ENCODE data around the gene ANO1.

Gene ANO1

GRCh38 chr11:70153133-70153727 is 75.1 kb downstream of the ANO1 start:
- H3K9ac ChIP-seq (ENCODE audit: low read length in 2 of 2), result no peak overlapping the region
- no peak overlapping the region for H3K27ac ChIP-seq (ENCODE audit: low read length)
- no peaks in the 10 kb centered on the region for H3K4me1 ChIP-seq (ENCODE audit: control insufficient read depth, insufficient read depth, low read length)
- H3K4me3 ChIP-seq (ENCODE audit: low read length in 2 of 2), result no peak overlapping the region
- H3K36me3 ChIP-seq (ENCODE audit: control insufficient read depth in 2 of 2, insufficient read depth in 2 of 2, low read length in 2 of 2), result no peaks in the 10 kb centered on the region
- no peaks in the 10 kb centered on the region for H3K9me3 ChIP-seq (ENCODE audit: control insufficient read depth in 2 of 2, low read length in 2 of 2)
- no peaks in the 10 kb centered on the region for H3K27me3 ChIP-seq (ENCODE audit: control insufficient read depth in 1 of 2, insufficient read depth in 2 of 2, low read length in 2 of 2)

DNA sequence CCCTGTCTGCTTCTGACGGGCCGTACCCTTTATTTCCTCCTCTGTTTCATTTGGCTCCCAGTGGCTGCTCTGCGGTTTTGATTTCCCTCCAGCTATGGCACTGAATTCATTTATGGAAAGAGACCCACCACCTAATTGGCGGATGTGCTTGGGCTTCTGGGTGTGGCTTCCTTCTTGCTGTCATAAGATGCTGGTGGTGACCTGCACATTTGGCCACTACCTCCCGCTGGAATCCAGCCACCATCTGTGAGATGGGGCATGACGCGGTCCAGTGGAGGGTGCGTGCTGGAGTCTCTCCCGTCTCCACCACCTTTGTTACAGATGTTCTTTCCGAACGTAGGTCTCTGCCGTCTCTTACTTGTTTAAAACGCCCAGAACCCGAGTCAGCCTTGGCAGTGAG is 77.3 kb downstream of the ANO1 start:
- Histone ChIP-seq H3K4me1 (ENCODE audit: control insufficient read depth, insufficient read depth, low read length) (peaks cover 3% of the 10 kb centered on the region), H3K9ac (ENCODE audit: low read length in 2 of 2) (no peak overlapping the region), H3K27ac (ENCODE audit: low read length) (no peak overlapping the region), H3K27me3 (ENCODE audit: control insufficient read depth in 1 of 2, insufficient read depth in 2 of 2, low read length in 2 of 2) (no peaks in the 10 kb centered on the region), H3K4me3 (ENCODE audit: low read length in 2 of 2) (no peak overlapping the region), H3K9me3 (ENCODE audit: control insufficient read depth in 2 of 2, low read length in 2 of 2) (peaks cover 0 to 4% of the 10 kb centered on the region in 2 donors), H3K36me3 (ENCODE audit: control insufficient read depth in 2 of 2, insufficient read depth in 2 of 2, low read length in 2 of 2) (no peaks in the 10 kb centered on the region)

DNA sequence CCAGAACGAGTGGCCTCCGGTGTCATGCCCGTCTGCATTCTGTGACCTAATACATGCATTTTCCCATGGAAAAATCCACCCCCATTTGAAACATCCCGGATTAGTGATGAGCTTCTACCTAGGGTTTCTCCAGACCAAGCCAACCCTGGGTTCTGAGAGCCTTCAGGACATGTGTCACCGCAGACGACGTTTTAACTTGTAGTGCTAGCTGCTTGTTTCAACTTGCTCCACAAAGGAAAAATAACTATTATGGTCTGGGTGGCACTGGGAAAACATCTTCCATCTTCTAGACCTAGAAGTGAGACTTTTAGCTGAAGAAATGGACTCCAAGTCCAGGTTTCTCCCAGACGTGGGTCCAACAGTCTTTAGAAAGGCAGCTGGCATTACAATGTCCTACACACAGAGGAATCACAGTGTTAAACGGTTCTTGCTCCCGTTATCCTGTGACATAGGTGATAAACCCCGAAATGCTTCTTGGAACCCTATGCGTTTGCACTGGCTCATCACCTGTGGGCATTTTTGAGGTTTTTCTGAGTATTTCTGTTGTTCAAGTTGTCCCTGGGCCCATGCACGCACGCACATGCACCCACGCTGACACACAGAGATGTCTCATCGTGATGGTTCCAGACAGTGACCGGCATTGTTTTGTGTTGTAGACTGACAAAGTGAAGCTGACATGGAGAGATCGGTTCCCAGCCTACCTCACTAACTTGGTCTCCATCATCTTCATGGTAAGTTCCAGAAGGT is 78.3 kb downstream of the ANO1 start:
- Histone ChIP-seq H3K27ac (ENCODE audit: low read length) (no peak overlapping the region), H3K9me3 (ENCODE audit: control insufficient read depth in 2 of 2, low read length in 2 of 2) (peaks cover 0 to 4% of the 10 kb centered on the region in 2 donors), H3K36me3 (ENCODE audit: control insufficient read depth in 2 of 2, insufficient read depth in 2 of 2, low read length in 2 of 2) (no peaks in the 10 kb centered on the region), H3K4me3 (ENCODE audit: low read length in 2 of 2) (no peak overlapping the region), H3K4me1 (ENCODE audit: control insufficient read depth, insufficient read depth, low read length) (peaks cover 3% of the 10 kb centered on the region), H3K27me3 (ENCODE audit: control insufficient read depth in 1 of 2, insufficient read depth in 2 of 2, low read length in 2 of 2) (peaks cover 0 to 2% of the 10 kb centered on the region in 2 donors), H3K9ac (ENCODE audit: low read length in 2 of 2) (no peak overlapping the region)

GRCh38 chr11:70158201-70158600 is 80.1 kb downstream of the ANO1 start:
- Histone ChIP-seq H3K4me1 (ENCODE audit: control insufficient read depth, insufficient read depth, low read length) (peaks cover 3% of the 10 kb centered on the region), H3K27ac (ENCODE audit: low read length) (no peak overlapping the region), H3K36me3 (ENCODE audit: control insufficient read depth in 2 of 2, insufficient read depth in 2 of 2, low read length in 2 of 2) (no peaks in the 10 kb centered on the region), H3K27me3 (ENCODE audit: control insufficient read depth in 1 of 2, insufficient read depth in 2 of 2, low read length in 2 of 2) (peaks cover 0 to 2% of the 10 kb centered on the region in 2 donors), H3K4me3 (ENCODE audit: low read length in 2 of 2) (no peak overlapping the region), H3K9ac (ENCODE audit: low read length in 2 of 2) (no peak overlapping the region), H3K9me3 (ENCODE audit: control insufficient read depth in 2 of 2, low read length in 2 of 2) (peaks cover 0 to 4% of the 10 kb centered on the region in 2 donors)

DNA sequence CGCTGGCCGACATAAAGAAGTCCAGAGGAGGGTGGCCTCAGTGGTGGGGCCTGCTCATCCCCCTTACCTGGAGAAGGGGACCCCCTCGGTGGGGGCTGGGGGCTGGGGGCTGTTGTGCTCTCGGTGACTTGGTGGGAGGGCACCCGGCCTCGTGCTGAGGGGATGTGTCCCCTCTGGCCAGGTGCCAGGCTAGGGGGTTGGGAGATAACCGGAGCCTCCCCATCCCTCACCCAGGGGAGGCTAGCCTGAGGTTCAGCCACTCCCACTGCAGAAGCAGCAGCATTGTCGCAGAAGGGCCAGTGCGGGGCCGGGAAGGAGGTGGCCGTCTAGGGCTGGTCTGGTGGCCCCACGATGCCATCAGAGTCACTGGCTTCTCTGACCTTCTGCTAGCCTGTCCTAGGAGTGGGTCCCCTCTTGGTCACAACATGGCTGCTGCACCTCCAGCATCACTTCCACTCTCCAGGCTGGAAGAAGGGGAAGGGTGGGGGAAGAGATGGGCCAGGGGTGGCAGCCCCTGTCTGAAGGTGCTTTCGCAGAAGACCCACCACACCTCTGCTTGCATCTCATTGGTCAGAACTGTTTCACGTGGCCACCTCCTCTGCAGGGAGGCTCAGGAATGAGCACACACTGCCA is 80.8 kb downstream of the ANO1 start:
- no peak overlapping the region for H3K4me3 ChIP-seq (ENCODE audit: low read length in 2 of 2)
- peaks cover 3% of the 10 kb centered on the region for H3K4me1 ChIP-seq (ENCODE audit: control insufficient read depth, insufficient read depth, low read length)
- peaks cover 0 to 2% of the 10 kb centered on the region in 2 donors for H3K27me3 ChIP-seq (ENCODE audit: control insufficient read depth in 1 of 2, insufficient read depth in 2 of 2, low read length in 2 of 2)
- no peak overlapping the region for H3K9ac ChIP-seq (ENCODE audit: low read length in 2 of 2)
- no peaks in the 10 kb centered on the region for H3K36me3 ChIP-seq (ENCODE audit: control insufficient read depth in 2 of 2, insufficient read depth in 2 of 2, low read length in 2 of 2)
- no peak overlapping the region for H3K27ac ChIP-seq (ENCODE audit: low read length)
- peaks cover 0 to 4% of the 10 kb centered on the region in 2 donors for H3K9me3 ChIP-seq (ENCODE audit: control insufficient read depth in 2 of 2, low read length in 2 of 2)

DNA sequence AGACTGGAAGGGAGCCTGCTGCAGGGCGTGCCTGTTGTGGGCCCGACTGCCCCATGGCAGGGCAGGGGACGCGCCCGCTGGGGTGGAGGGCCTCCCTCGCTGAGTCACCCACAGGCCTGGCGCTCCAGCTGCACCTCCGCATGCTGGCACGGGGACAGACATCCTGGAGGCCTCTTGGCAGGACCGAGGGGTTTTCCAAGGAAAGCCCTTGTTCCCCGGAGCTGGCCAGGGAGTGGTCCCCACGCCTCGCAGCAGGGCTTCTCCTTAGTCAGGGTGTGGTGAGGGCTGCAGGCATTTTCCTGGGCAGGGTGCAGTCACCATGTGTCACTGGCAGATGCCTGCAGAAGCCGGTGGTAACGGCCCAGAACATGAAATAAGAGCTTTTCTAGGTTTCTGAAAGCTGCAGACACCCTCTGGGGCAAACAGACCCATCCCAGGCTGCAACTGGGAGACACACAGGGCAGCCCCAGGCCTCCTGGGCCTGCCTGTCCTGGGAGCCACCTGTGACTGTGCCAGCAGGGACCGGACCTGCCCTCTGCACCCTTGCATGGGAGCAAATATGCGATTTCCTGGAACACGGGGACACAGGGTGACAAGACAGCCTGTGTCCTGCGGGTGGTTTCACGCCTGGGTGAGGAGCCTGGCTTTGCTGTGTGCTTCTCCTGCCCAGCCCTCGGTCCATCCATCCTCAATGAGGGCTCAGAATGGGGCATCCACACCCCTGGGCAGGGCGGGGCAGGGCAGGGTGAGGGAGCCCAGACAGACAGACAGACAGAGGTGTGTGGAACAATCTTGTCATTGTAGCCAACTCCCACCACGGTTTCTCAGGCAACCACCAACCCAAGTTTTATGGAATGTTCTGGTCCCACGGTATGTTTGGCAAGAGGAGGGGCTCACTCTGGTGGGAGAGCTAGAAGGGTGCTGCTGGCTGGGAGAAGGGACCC is 81.8 kb downstream of the ANO1 start:
- Histone ChIP-seq H3K4me3 (ENCODE audit: low read length in 2 of 2) (no peak overlapping the region), H3K4me1 (ENCODE audit: control insufficient read depth, insufficient read depth, low read length) (peaks cover 3% of the 10 kb centered on the region), H3K36me3 (ENCODE audit: control insufficient read depth in 2 of 2, insufficient read depth in 2 of 2, low read length in 2 of 2) (no peaks in the 10 kb centered on the region), H3K27ac (ENCODE audit: low read length) (no peak overlapping the region), H3K9ac (ENCODE audit: low read length in 2 of 2) (no peak overlapping the region), H3K27me3 (ENCODE audit: control insufficient read depth in 1 of 2, insufficient read depth in 2 of 2, low read length in 2 of 2) (peaks cover 0 to 2% of the 10 kb centered on the region in 2 donors), H3K9me3 (ENCODE audit: control insufficient read depth in 2 of 2, low read length in 2 of 2) (peaks cover 0 to 4% of the 10 kb centered on the region in 2 donors)

DNA sequence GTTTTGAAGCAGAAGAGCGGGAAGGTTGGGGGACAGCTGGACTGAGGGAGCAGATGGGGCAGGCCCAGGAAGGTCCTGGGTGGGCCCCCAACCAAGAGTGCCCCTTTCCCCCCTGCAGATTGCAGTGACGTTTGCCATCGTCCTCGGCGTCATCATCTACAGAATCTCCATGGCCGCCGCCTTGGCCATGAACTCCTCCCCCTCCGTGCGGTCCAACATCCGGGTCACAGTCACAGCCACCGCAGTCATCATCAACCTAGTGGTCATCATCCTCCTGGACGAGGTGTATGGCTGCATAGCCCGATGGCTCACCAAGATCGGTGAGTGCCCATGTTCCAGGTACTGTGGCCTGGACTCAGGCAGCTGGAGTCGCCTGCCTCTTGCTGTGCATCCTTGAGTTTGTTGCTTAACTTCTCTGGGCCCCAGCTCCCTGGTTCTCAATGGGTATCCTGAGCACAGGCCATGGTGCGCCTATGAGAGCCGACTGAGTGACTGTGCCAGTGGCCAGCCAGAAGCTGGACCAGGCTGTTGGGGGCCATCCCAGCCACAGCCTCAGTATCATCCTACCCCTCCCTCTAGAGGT is 83.0 kb downstream of the ANO1 start:
- Histone ChIP-seq H3K4me1 (ENCODE audit: control insufficient read depth, insufficient read depth, low read length) (peaks cover 3% of the 10 kb centered on the region), H3K36me3 (ENCODE audit: control insufficient read depth in 2 of 2, insufficient read depth in 2 of 2, low read length in 2 of 2) (no peaks in the 10 kb centered on the region), H3K4me3 (ENCODE audit: low read length in 2 of 2) (no peak overlapping the region), H3K27ac (ENCODE audit: low read length) (no peak overlapping the region), H3K9me3 (ENCODE audit: control insufficient read depth in 2 of 2, low read length in 2 of 2) (peaks cover 0 to 4% of the 10 kb centered on the region in 2 donors), H3K27me3 (ENCODE audit: control insufficient read depth in 1 of 2, insufficient read depth in 2 of 2, low read length in 2 of 2) (peaks cover 0 to 2% of the 10 kb centered on the region in 2 donors), H3K9ac (ENCODE audit: low read length in 2 of 2) (no peak overlapping the region)

DNA sequence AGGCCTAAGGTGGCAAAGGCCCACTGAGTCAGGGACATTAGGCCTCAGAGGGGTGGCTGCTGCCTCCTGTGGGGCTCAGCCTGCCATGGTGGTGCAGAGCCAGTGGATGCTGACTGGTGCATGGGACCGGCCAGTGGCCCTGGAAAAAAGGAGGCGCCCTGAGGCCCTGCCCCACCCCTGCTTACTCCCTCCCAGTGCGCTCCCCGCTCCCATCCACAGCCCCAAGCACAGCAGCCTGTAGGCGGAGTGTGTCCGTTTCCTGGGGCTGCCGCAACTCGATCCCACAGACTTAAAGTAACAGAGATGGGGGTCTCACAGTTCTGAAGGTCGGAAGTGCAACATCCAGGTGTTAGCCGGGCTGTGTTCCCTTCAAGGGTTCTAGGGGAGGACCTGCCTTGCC is 86.6 kb downstream of the ANO1 start:
- H3K4me1 ChIP-seq (ENCODE audit: control insufficient read depth, insufficient read depth, low read length), result peaks cover 3% of the 10 kb centered on the region
- H3K4me3 ChIP-seq (ENCODE audit: low read length in 2 of 2), result no peak overlapping the region
- H3K9ac ChIP-seq (ENCODE audit: low read length in 2 of 2), result no peak overlapping the region
- H3K9me3 ChIP-seq (ENCODE audit: control insufficient read depth in 2 of 2, low read length in 2 of 2), result no peaks in the 10 kb centered on the region
- H3K36me3 ChIP-seq (ENCODE audit: control insufficient read depth in 2 of 2, insufficient read depth in 2 of 2, low read length in 2 of 2), result no peaks in the 10 kb centered on the region
- no peak overlapping the region for H3K27ac ChIP-seq (ENCODE audit: low read length)
- peaks cover 6 to 9% of the 10 kb centered on the region in 2 donors for H3K27me3 ChIP-seq (ENCODE audit: control insufficient read depth in 1 of 2, insufficient read depth in 2 of 2, low read length in 2 of 2)

GRCh38 chr11:70167120-70167519 is 89.0 kb downstream of the ANO1 start:
- no peaks in the 10 kb centered on the region for H3K9me3 ChIP-seq (ENCODE audit: control insufficient read depth in 2 of 2, low read length in 2 of 2)
- peaks cover 4 to 9% of the 10 kb centered on the region in 2 donors for H3K27me3 ChIP-seq (ENCODE audit: control insufficient read depth in 1 of 2, insufficient read depth in 2 of 2, low read length in 2 of 2)
- no peaks in the 10 kb centered on the region for H3K36me3 ChIP-seq (ENCODE audit: control insufficient read depth in 2 of 2, insufficient read depth in 2 of 2, low read length in 2 of 2)
- H3K9ac ChIP-seq (ENCODE audit: low read length in 2 of 2), result no peak overlapping the region
- no peaks in the 10 kb centered on the region for H3K4me1 ChIP-seq (ENCODE audit: control insufficient read depth, insufficient read depth, low read length)
- no peak overlapping the region for H3K27ac ChIP-seq (ENCODE audit: low read length)
- H3K4me3 ChIP-seq (ENCODE audit: low read length in 2 of 2), result no peak overlapping the region

Measured in stomach smooth muscle (tissue), 2 donors.